CD4-positive, alpha-beta T cell (primary cell): ENCODE data around the gene TMEM44. TPM values are rescaled to one million over a fixed set of nuclear protein-coding genes. Genes with fewer than 3 reads are reported as not detected.

Experiments used
- ATAC-seq: fragments of 200-7000 bp; cut with Tn5 transposase; one replicate; pipeline ENCODE4 v1.10.0; 2022; ENCODE audit warnings: mild to moderate bottlenecking; ENCODE audit not compliant: poor library complexity
- CTCF ChIA-PET: fragments of 350-600 bp; sonication (Branson Sonifier 250); formaldehyde crosslinking; loops from one replicate; lab custom pipeline; 2021; ENCODE audit warnings: antibody characterized with exemption, inconsistent platforms; lab: Charles Lee
- POLR2A ChIA-PET: fragments of 350-600 bp; sonication (Branson Sonifier 250); formaldehyde crosslinking; loops from one replicate; lab custom pipeline; 2021; ENCODE audit warnings: antibody characterized with exemption, inconsistent platforms; lab: Charles Lee
- DNase-seq, 14 experiments: peaks; one replicate each; pipeline ENCODE4 v3.0.0-alpha.2; 2013 to 2020; ENCODE audit warnings: mixed read lengths in 2 of 14
- H3K27ac ChIP-seq, 2 donors: one replicate each; pipeline versions ENCODE4 v1.5.1 to v1.7.0; 2013; ENCODE audit warnings: low read length in 2 of 2, low read depth in 1 of 2, mild to moderate bottlenecking in 1 of 2
- H3K27me3 ChIP-seq, 2 experiments: 1 replicate in 1 of 2; 2 replicates in 1 of 2; pipeline versions ENCODE4 v1.6.1 to v1.7.0; 2013; ENCODE audit warnings: low read length in 2 of 2, control low read depth in 1 of 2, mild to moderate bottlenecking in 1 of 2, moderate library complexity in 1 of 2; ENCODE audit not compliant: insufficient read depth in 2 of 2, control insufficient read depth in 1 of 2
- H3K36me3 ChIP-seq: one replicate; pipeline ENCODE4 v1.6.1; 2013; ENCODE audit warnings: low read length, control low read depth; ENCODE audit not compliant: insufficient read depth
- H3K4me1 ChIP-seq: one replicate; pipeline ENCODE4 v1.6.1; 2013; ENCODE audit warnings: low read length, control low read depth; ENCODE audit not compliant: insufficient read depth
- H3K4me3 ChIP-seq: one replicate; pipeline ENCODE4 v1.5.1; 2013; ENCODE audit warnings: mild to moderate bottlenecking, low read length, moderate library complexity
- H3K9me3 ChIP-seq, 2 experiments: 1 replicate in 1 of 2; 2 replicates in 1 of 2; pipeline versions ENCODE4 v1.6.1 to v1.7.0; 2013; ENCODE audit warnings: low read length in 2 of 2, mild to moderate bottlenecking in 2 of 2, control low read depth in 1 of 2, moderate library complexity in 1 of 2; ENCODE audit not compliant: control insufficient read depth in 1 of 2, insufficient read depth in 1 of 2
- H3K27ac Mint-ChIP-seq: one replicate; pipeline ENCODE4 v1.8.0; 2020; ENCODE audit warnings: mixed read lengths
- H3K27me3 Mint-ChIP-seq: one replicate; pipeline ENCODE4 v1.8.0; 2021; ENCODE audit warnings: mixed read lengths
- H3K36me3 Mint-ChIP-seq: one replicate; pipeline ENCODE4 v1.8.0; 2021; ENCODE audit warnings: low read depth, mixed read lengths
- H3K4me1 Mint-ChIP-seq: one replicate; pipeline ENCODE4 v1.8.0; 2021; ENCODE audit warnings: low read depth, mixed read lengths
- H3K4me3 Mint-ChIP-seq: one replicate; pipeline ENCODE4 v1.8.0; 2020; ENCODE audit warnings: mild to moderate bottlenecking, mixed read lengths
- H3K9me3 Mint-ChIP-seq: one replicate; pipeline ENCODE4 v1.8.0; 2020; ENCODE audit warnings: mixed read lengths
- CTCF ChIP-seq: fragments of 200-600 bp; IDR thresholded peaks from one replicate; pipeline ENCODE4 v1.8.0; 2022; ENCODE audit warnings: antibody characterized with exemption, mild to moderate bottlenecking
- intact Hi-C, 2 experiments: fragments of 100-400 bp; cut with DNase I in 1 of 2; cut with micrococcal nuclease in 1 of 2; formaldehyde crosslinking; loops; one replicate each; pipeline versions ENCODE4 v1.15.1 to v1.9.0; 2023 to 2025; cut with DNase I, micrococcal nuclease
- total RNA-seq, 174 experiments: library from RNA in 2 of 174; stranded (reverse) in 2 of 174; gene quantifications; one replicate each; pipeline ENCODE4 v1.2.3 and lab custom pipeline; 2021 to 2026

The TMEM44 gene
- total RNA-seq, 2 experiments from 2014 or later: 0.98 to 1.1 TPM

DNA sequence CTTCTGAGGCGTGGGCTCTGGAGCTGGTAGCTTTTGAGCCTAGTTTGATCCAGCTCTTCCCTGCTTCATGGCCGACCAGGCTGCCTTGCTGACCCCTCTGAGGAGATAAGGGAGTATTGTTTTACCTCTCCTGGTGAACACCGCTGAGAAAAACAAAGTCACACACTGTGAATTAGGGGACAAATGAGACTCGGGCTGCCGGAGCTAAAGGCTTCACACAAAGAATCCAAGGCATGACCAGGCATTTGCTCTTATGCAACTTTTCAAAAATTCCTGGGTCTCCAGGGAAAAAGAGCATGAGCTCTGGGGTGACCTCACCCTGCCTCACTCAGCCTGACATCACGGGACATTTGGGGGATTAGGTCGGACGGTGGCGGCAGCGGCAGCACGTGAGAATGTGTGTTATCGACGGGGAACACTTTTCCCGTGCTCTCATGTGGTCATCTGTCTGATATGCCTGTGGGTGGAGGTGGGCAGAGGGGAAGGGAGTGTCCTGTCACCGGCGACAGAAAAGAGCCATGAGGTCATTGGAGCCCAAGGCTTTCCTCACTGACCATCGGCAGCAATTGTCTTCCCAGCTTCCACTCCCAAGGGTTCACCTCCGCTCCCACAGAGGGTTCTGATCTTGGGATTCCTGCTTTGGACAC, 61.0 kb downstream of the TMEM44 start:
- ATAC-seq (no peak), DNase-seq (peak in 2 of 14 experiments; percentile 53 to 72)
- Mint-ChIP-seq H3K9me3 (no peaks in the 10 kb centered on the region), H3K36me3 (no peaks in the 10 kb centered on the region), H3K4me1 (no peaks in the 10 kb centered on the region), H3K4me3 (no peak overlapping the region), H3K27me3 (peaks cover 34% of the 10 kb centered on the region), H3K27ac (no peak overlapping the region)
- Histone ChIP-seq H3K27ac (no peak overlapping the region), H3K9me3 (no peaks in the 10 kb centered on the region), H3K4me3 (no peak overlapping the region), H3K4me1 (no peaks in the 10 kb centered on the region), H3K27me3 (peaks cover 0 to 10% of the 10 kb centered on the region in 2 experiments), H3K36me3 (no peaks in the 10 kb centered on the region)
- ChIA-PET POLR2A (no interaction called here), CTCF (interaction anchor here (1.0 kb wide), 1 partner anchor 100 kb away, joined by 3 read pairs; no protein-coding TSS in a partner anchor)
- TF ChIP-seq CTCF: no peak
- intact Hi-C loops: loop anchor here in 1 of 2 experiments (2.0 kb wide), 1 partner anchor 99 kb away; no protein-coding TSS in a partner anchor

GRCh38 chr3:194571491-194572142, 61.6 kb downstream of the TMEM44 start:
- CTCF ChIA-PET: interaction anchor here (1.0 kb wide), 1 partner anchor 100 kb away, joined by 3 read pairs; no protein-coding TSS in a partner anchor
- intact Hi-C loops: loop anchor here in 1 of 2 experiments (2.0 kb wide), 1 partner anchor 99 kb away; no protein-coding TSS in a partner anchor

GRCh38 chr3:194570898-194571297, 62.3 kb downstream of the TMEM44 start:
- Histone ChIP-seq H3K27ac (no peak overlapping the region), H3K9me3 (no peaks in the 10 kb centered on the region), H3K27me3 (peaks cover 0 to 10% of the 10 kb centered on the region in 2 experiments), H3K4me1 (no peaks in the 10 kb centered on the region), H3K4me3 (no peak overlapping the region), H3K36me3 (no peaks in the 10 kb centered on the region)
- H3K36me3 Mint-ChIP-seq: no peaks in the 10 kb centered on the region
- H3K4me3 Mint-ChIP-seq: no peak overlapping the region
- H3K27ac Mint-ChIP-seq: no peak overlapping the region
- ChIA-PET CTCF (no interaction called here), POLR2A (no interaction called here)
- H3K27me3 Mint-ChIP-seq: peaks cover 34% of the 10 kb centered on the region
- no peak for ATAC-seq
- no peaks in the 10 kb centered on the region for H3K4me1 Mint-ChIP-seq
- H3K9me3 Mint-ChIP-seq: no peaks in the 10 kb centered on the region
- no peak for DNase-seq
- TF ChIP-seq CTCF: no peak
- intact Hi-C loops: no loop called here

More at GRCh38 chr3:194571491-194572142, 61.6 kb downstream of the TMEM44 start:
- TF ChIP-seq CTCF: no peak
- H3K4me1 Mint-ChIP-seq: no peaks in the 10 kb centered on the region
- peaks cover 34% of the 10 kb centered on the region for H3K27me3 Mint-ChIP-seq
- Histone ChIP-seq H3K4me3 (no peak overlapping the region), H3K27ac (no peak overlapping the region), H3K9me3 (no peaks in the 10 kb centered on the region), H3K27me3 (peaks cover 0 to 10% of the 10 kb centered on the region in 2 experiments), H3K4me1 (no peaks in the 10 kb centered on the region), H3K36me3 (no peaks in the 10 kb centered on the region)
- no peak for ATAC-seq
- no peaks in the 10 kb centered on the region for H3K36me3 Mint-ChIP-seq
- POLR2A ChIA-PET: no interaction called here
- H3K4me3 Mint-ChIP-seq: no peak overlapping the region
- H3K9me3 Mint-ChIP-seq: no peaks in the 10 kb centered on the region
- DNase-seq: no peak
- H3K27ac Mint-ChIP-seq: no peak overlapping the region
